B cell (primary cell): ENCODE results near the gene PFKM. TPM values are rescaled to one million over a fixed set of nuclear protein-coding genes. Genes with fewer than 3 reads are reported as not detected.
A peak's percentile ranks its signal among the peaks of the same experiment; 100 is the strongest.

Source experiments
- ATAC-seq: fragments of 200-7000 bp; cut with Tn5 transposase; one replicate; pipeline ENCODE4 v1.10.0; 2021; ENCODE audit warnings: low read depth, mild to moderate bottlenecking, moderate number of reproducible peaks, moderate library complexity
- CTCF ChIA-PET: fragments of 350-600 bp; sonication (Branson Sonifier 250); formaldehyde crosslinking; loops from one replicate; lab custom pipeline; 2021; ENCODE audit warnings: antibody characterized with exemption, inconsistent platforms; lab: Charles Lee
- POLR2A ChIA-PET: fragments of 350-600 bp; sonication (Branson Sonifier 250); formaldehyde crosslinking; loops from one replicate; lab custom pipeline; 2021; ENCODE audit warnings: antibody characterized with exemption; lab: Charles Lee
- DNase-seq: peaks from one replicate; pipeline ENCODE4 v3.0.0; 2013
- H2AFZ ChIP-seq: 2 replicates; pipeline ENCODE4 v1.6.1; 2012; ENCODE audit warnings: mild to moderate bottlenecking, low read depth, low read length; ENCODE audit not compliant: insufficient read depth, poor library complexity, severe bottlenecking
- H3K27ac ChIP-seq, 2 donors: 1 replicate in 1 of 2; 2 replicates in 1 of 2; pipeline ENCODE4 v1.5.1; 2012 to 2013; ENCODE audit warnings: low read length in 2 of 2, mild to moderate bottlenecking in 2 of 2, moderate library complexity in 1 of 2
- H3K27me3 ChIP-seq, 4 experiments: fragments of 200-600 bp in 1 of 4; sonication (generic) in 1 of 4; replicated peaks in 1 of 4; 1 replicate in 2 of 4; 2 replicates in 2 of 4; pipeline versions ENCODE4 v1.6.1 to v1.7.0; 2013 to 2016; ENCODE audit warnings: low read length in 3 of 4, mild to moderate bottlenecking in 2 of 4, mixed read lengths in 1 of 4, moderate library complexity in 1 of 4; ENCODE audit not compliant: insufficient read depth in 4 of 4, control insufficient read depth in 3 of 4; ENCODE audit errors: control extremely low read depth in 1 of 4
- H3K36me3 ChIP-seq, 2 experiments: replicated peaks in 1 of 2; 1 replicate in 1 of 2; 2 replicates in 1 of 2; pipeline versions ENCODE4 v1.6.1 to v1.7.1; 2013; ENCODE audit warnings: low read length in 1 of 2; ENCODE audit not compliant: insufficient read depth in 2 of 2, control insufficient read depth in 1 of 2; ENCODE audit errors: control extremely low read depth in 1 of 2, extremely low read depth in 1 of 2
- H3K4me1 ChIP-seq, 2 donors: fragments of 200-600 bp in 1 of 2; sonication (generic) in 1 of 2; 1 replicate in 1 of 2; 2 replicates in 1 of 2; pipeline versions ENCODE4 v1.5.1 to v1.6.1; 2013 to 2017; ENCODE audit warnings: low read length in 2 of 2; ENCODE audit not compliant: control insufficient read depth in 2 of 2, insufficient read depth in 2 of 2
- H3K4me2 ChIP-seq: replicated peaks from 2 replicates; pipeline ENCODE3; 2012; ENCODE audit warnings: mild to moderate bottlenecking, low read depth, low read length; ENCODE audit not compliant: poor library complexity, severe bottlenecking
- H3K4me3 ChIP-seq, 5 experiments: fragments of 200-600 bp in 1 of 5; sonication (generic) in 1 of 5; 1 replicate in 3 of 5; 2 replicates in 2 of 5; pipeline versions ENCODE4 v1.5.1 to v1.7.0; 2011 to 2016; ENCODE audit warnings: low read length in 4 of 5, mild to moderate bottlenecking in 4 of 5, low read depth in 2 of 5, control low read depth in 1 of 5, moderate library complexity in 1 of 5; ENCODE audit not compliant: insufficient read depth in 1 of 5; ENCODE audit errors: control extremely low read depth in 1 of 5, extremely low read depth in 1 of 5
- H3K79me2 ChIP-seq: fragments of 200-600 bp; sonication (generic); one replicate; pipeline ENCODE4 v1.6.0; 2016; ENCODE audit warnings: low read length; ENCODE audit not compliant: control insufficient read depth, insufficient read depth
- H3K9ac ChIP-seq: fragments of 200-600 bp; sonication (generic); 2 replicates; pipeline ENCODE4 v1.6.1; 2017; ENCODE audit warnings: mild to moderate bottlenecking, low read length, moderate library complexity
- H3K9me3 ChIP-seq, 3 donors: one replicate each; pipeline versions ENCODE4 v1.6.1 to v1.7.1; 2013; ENCODE audit warnings: low read length in 2 of 3; ENCODE audit not compliant: control insufficient read depth in 2 of 3, insufficient read depth in 1 of 3; ENCODE audit errors: control extremely low read depth in 1 of 3
- H4K20me1 ChIP-seq: 2 replicates; pipeline ENCODE4 v1.6.0; 2012; ENCODE audit warnings: mild to moderate bottlenecking, low read length; ENCODE audit not compliant: insufficient read depth, control insufficient read depth, poor library complexity, severe bottlenecking
- H3K27ac Mint-ChIP-seq: one replicate; pipeline ENCODE4 v1.8.0; 2021; ENCODE audit warnings: mixed read lengths
- H3K27me3 Mint-ChIP-seq: one replicate; pipeline ENCODE4 v1.8.0; 2021; ENCODE audit warnings: mixed read lengths
- H3K4me1 Mint-ChIP-seq: one replicate; pipeline ENCODE4 v1.8.0; 2021; ENCODE audit warnings: mixed read lengths
- H3K4me3 Mint-ChIP-seq: one replicate; pipeline ENCODE4 v1.8.0; 2021; ENCODE audit warnings: mixed read lengths
- H3K9me3 Mint-ChIP-seq: one replicate; pipeline ENCODE4 v1.8.0; 2022; ENCODE audit warnings: mixed read lengths; ENCODE audit not compliant: insufficient read depth
- EZH2 ChIP-seq: IDR thresholded peaks from 2 replicates; pipeline ENCODE4 v1.6.1; 2012; ENCODE audit warnings: borderline replicate concordance, low read depth, mild to moderate bottlenecking, moderate library complexity, low read length; ENCODE audit not compliant: insufficient read depth, poor library complexity, severe bottlenecking
- WGBS: methylation state at CpG from one replicate; pipeline ENCODE4 v1.1.5; 2013; ENCODE audit warnings: missing lambda C conversion rate; ENCODE audit not compliant: insufficient coverage; 5-methylcytosine and 5-hydroxymethylcytosine counted together
- intact Hi-C: fragments of 100-400 bp; cut with micrococcal nuclease; formaldehyde crosslinking; loops from one replicate; pipeline ENCODE4 v1.10.0; 2022
- polyA plus RNA-seq: library from polyadenylated mRNA; depleted of rRNA; stranded (reverse); fragments of >200 nt; gene quantifications from 2 replicates; pipeline ENCODE4 v1.2.3, GENCODE V29; 2012
- total RNA-seq, 2 donors: library from RNA; stranded (reverse); fragments of 120-200 nt in 1 of 2; gene quantifications; 1 replicate in 1 of 2; 2 replicates in 1 of 2; pipeline versions ENCODE4 v1.2.3 to v1.2.4, GENCODE V29; 2013 to 2022
- TF ChIP-seq, protein P1 (sequence below): fragments of 200-600 bp; IDR thresholded peaks from one replicate; pipeline ENCODE4 v1.8.0; 2022; ENCODE audit warnings: antibody characterized with exemption, mild to moderate bottlenecking

PFKM gene
- total and polyA plus RNA-seq, 2 donors (not counting 1 experiment from before 2014, with no cell fraction given): 20.3 to 43.0 TPM

DNA sequence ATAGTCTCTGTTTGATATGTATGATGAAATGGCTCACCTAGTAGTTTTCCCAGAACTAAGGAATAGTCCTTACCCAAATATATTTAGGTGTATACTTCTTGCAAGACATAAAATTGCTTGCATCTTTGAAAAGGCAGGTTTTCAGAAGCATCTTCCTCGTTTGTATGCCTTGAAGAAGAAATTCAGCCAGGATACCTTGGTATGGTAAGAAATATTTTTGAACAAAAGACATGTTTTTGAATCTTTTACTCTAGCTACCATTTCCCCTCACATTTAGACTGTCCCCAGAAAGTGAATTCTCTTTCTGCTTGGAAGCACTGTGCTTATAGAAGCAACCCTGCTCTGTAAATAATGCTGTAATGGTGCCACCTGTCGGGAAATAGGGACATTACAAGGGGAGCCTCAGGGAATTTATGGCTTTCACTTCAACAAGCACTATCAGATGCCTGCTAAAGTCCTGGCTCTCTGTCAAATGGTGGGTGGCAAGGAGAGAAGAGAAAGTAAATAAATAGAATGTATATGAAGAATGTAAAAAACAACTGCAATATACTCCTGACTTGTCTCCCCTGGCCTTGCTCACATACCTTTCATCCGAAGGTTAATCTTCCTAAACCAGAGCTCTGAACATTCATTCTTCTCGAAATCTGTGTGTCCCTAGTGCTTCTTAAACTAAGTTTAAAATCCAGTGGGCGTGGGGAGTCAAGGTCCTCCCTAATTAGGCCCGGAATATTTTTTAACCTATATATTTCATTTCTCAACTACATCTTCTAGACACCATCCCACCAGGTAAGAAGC is 70.4 kb downstream of the PFKM start:
- Histone ChIP-seq H3K27me3 (peaks cover 0 to 15% (median 5%) of the 10 kb centered on the region in 4 experiments), H3K79me2 (no peaks in the 10 kb centered on the region), H3K9me3 (peaks cover 0 to 2% (median 0%) of the 10 kb centered on the region in 3 donors), H2AFZ (no peak overlapping the region), H3K36me3 (no peaks in the 10 kb centered on the region), H3K4me3 (no peak overlapping the region), H3K9ac (no peak overlapping the region), H4K20me1 (no peaks in the 10 kb centered on the region), H3K4me2 (no peak overlapping the region), H3K4me1 (peaks cover 12% of the 10 kb centered on the region in 2 donors), H3K27ac (no peak overlapping the region)
- intact Hi-C loops: loop anchor here (1.0 to 10.0 kb wide), 4 partner anchors 9 to 537 kb away; partner anchors contain the start of genes RPAP3 and VDR
- ATAC-seq: peak; percentile 88
- peak; percentile 81 for DNase-seq
- CTCF ChIA-PET: interaction anchor here (0.6 to 3.3 kb wide), 18 partner anchors 8 to 470 kb away, joined by 3 to 35 read pairs (median 4); partner anchors contain the start of genes ASB8 and TMEM106C
- POLR2A ChIA-PET: no interaction called here
- WGBS: 67% methylated on average over 4 of the region's 6 CpGs
- no peak for TF ChIP-seq EZH2
- TF ChIP-seq, protein P1, sequence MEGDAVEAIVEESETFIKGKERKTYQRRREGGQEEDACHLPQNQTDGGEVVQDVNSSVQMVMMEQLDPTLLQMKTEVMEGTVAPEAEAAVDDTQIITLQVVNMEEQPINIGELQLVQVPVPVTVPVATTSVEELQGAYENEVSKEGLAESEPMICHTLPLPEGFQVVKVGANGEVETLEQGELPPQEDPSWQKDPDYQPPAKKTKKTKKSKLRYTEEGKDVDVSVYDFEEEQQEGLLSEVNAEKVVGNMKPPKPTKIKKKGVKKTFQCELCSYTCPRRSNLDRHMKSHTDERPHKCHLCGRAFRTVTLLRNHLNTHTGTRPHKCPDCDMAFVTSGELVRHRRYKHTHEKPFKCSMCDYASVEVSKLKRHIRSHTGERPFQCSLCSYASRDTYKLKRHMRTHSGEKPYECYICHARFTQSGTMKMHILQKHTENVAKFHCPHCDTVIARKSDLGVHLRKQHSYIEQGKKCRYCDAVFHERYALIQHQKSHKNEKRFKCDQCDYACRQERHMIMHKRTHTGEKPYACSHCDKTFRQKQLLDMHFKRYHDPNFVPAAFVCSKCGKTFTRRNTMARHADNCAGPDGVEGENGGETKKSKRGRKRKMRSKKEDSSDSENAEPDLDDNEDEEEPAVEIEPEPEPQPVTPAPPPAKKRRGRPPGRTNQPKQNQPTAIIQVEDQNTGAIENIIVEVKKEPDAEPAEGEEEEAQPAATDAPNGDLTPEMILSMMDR: peak; percentile 93
- Mint-ChIP-seq H3K27ac (no peak overlapping the region), H3K4me3 (no peak overlapping the region), H3K4me1 (peaks cover 11% of the 10 kb centered on the region), H3K9me3 (no peaks in the 10 kb centered on the region), H3K27me3 (peaks cover 21% of the 10 kb centered on the region)

DNA sequence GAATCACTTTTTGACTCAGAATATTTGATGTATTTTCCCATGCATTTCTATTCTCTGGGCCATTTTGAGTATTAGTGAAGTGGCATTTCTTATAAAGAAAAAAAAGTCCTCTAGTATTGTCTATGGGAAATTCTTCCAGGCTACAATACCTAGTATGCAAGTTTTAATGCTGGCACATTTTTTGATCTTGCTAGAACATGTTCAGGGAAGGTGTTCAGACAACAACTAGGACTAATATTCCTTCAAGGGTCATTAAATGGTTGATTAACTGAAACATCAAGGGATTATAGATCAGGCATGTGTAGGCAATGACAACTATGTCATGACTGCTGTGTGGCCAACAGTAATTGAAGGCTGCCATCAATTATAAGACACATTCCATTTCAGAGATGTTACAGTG is 71.9 kb downstream of the PFKM start:
- no peak overlapping the region for H3K4me3 ChIP-seq
- no peak for DNase-seq
- Mint-ChIP-seq H3K9me3 (no peaks in the 10 kb centered on the region), H3K27ac (no peak overlapping the region), H3K27me3 (peaks cover 28% of the 10 kb centered on the region), H3K4me1 (no peaks in the 10 kb centered on the region), H3K4me3 (no peak overlapping the region)
- intact Hi-C loops: no loop called here
- H3K4me2 ChIP-seq: no peak overlapping the region
- H3K9ac ChIP-seq: no peak overlapping the region
- ATAC-seq: no peak
- ChIA-PET POLR2A (no interaction called here), CTCF (interaction anchor here (0.8 kb wide), 1 partner anchor 107 kb away, joined by 3 read pairs; no protein-coding TSS in a partner anchor)
- H3K27ac ChIP-seq: no peak overlapping the region
- no peaks in the 10 kb centered on the region for H3K9me3 ChIP-seq
- H4K20me1 ChIP-seq: no peaks in the 10 kb centered on the region
- H2AFZ ChIP-seq: no peak overlapping the region
- no peaks in the 10 kb centered on the region for H3K4me1 ChIP-seq
- H3K36me3 ChIP-seq: no peaks in the 10 kb centered on the region
- TF ChIP-seq, protein P1: no peak
- TF ChIP-seq EZH2: no peak
- no peaks in the 10 kb centered on the region for H3K79me2 ChIP-seq
- H3K27me3 ChIP-seq: peaks cover 0 to 16% (median 1%) of the 10 kb centered on the region in 4 experiments
